Liver (tissue), 3 donors: ENCODE measurements around the gene BAZ2B.

Source experiments
- EGR1 ChIP-seq, 2 donors: IDR thresholded peaks; 2 replicates each; pipeline ENCODE4 v1.6.1; 2016 to 2018; ENCODE audit warnings: antibody characterized with exemption in 2 of 2, low read depth in 2 of 2
- JUND ChIP-seq, 2 donors: IDR thresholded peaks; 2 replicates each; pipeline ENCODE4 v1.6.1; 2016; ENCODE audit warnings: antibody characterized with exemption in 2 of 2
- RAD21 ChIP-seq, 2 donors: IDR thresholded peaks; 2 replicates each; pipeline ENCODE4 v1.6.1; 2016; ENCODE audit warnings: antibody characterized with exemption in 2 of 2, mild to moderate bottlenecking in 2 of 2
- SP1 ChIP-seq: IDR thresholded peaks from 2 replicates; pipeline ENCODE4 v1.6.1; 2018; ENCODE audit warnings: antibody characterized with exemption, mild to moderate bottlenecking
- YY1 ChIP-seq: IDR thresholded peaks from 2 replicates; pipeline ENCODE4 v1.6.1; 2016; ENCODE audit warnings: antibody characterized with exemption, mild to moderate bottlenecking
- TF ChIP-seq, protein P1 (sequence below): fragments of 150-350 bp; IDR thresholded peaks from 2 replicates; pipeline ENCODE4 v1.5.1; 2017; ENCODE audit warnings: improper control_type of control experiment, low read depth, low read length; ENCODE audit not compliant: missing input control
- TF ChIP-seq, protein P2 (sequence below): IDR thresholded peaks from 2 replicates; pipeline ENCODE4 v1.6.1; 2016; ENCODE audit warnings: antibody characterized with exemption, mild to moderate bottlenecking
- donor health status: healthy.
- donor health status: healthy.

DNA sequence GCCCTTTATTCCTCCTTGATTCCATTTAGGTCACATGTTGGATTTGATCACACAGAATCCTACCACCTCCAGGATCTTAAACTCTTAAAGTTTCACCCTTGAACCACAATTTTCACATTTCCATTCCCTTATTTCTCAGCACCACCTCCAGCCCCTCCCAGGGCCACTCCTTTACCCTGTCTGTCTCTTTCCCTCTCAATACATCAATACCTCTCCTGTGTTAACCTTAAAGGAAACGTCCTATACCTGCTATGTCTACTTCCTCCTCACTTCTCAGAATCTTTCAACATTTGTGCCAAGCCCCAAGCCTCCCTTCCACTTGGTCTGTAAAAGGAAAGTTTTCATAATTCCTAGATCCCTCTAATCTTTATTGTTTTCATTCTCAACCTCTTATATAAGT lies 158.8 kb downstream of the BAZ2B start:
- TF ChIP-seq, protein P1, sequence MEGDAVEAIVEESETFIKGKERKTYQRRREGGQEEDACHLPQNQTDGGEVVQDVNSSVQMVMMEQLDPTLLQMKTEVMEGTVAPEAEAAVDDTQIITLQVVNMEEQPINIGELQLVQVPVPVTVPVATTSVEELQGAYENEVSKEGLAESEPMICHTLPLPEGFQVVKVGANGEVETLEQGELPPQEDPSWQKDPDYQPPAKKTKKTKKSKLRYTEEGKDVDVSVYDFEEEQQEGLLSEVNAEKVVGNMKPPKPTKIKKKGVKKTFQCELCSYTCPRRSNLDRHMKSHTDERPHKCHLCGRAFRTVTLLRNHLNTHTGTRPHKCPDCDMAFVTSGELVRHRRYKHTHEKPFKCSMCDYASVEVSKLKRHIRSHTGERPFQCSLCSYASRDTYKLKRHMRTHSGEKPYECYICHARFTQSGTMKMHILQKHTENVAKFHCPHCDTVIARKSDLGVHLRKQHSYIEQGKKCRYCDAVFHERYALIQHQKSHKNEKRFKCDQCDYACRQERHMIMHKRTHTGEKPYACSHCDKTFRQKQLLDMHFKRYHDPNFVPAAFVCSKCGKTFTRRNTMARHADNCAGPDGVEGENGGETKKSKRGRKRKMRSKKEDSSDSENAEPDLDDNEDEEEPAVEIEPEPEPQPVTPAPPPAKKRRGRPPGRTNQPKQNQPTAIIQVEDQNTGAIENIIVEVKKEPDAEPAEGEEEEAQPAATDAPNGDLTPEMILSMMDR: no peak
- no peak for TF ChIP-seq SP1
- no peak for TF ChIP-seq EGR1 (IDR thresholded peaks at IDR 0.05; ENCODE audit: low read depth in 2 of 2)
- TF ChIP-seq, protein P2, sequence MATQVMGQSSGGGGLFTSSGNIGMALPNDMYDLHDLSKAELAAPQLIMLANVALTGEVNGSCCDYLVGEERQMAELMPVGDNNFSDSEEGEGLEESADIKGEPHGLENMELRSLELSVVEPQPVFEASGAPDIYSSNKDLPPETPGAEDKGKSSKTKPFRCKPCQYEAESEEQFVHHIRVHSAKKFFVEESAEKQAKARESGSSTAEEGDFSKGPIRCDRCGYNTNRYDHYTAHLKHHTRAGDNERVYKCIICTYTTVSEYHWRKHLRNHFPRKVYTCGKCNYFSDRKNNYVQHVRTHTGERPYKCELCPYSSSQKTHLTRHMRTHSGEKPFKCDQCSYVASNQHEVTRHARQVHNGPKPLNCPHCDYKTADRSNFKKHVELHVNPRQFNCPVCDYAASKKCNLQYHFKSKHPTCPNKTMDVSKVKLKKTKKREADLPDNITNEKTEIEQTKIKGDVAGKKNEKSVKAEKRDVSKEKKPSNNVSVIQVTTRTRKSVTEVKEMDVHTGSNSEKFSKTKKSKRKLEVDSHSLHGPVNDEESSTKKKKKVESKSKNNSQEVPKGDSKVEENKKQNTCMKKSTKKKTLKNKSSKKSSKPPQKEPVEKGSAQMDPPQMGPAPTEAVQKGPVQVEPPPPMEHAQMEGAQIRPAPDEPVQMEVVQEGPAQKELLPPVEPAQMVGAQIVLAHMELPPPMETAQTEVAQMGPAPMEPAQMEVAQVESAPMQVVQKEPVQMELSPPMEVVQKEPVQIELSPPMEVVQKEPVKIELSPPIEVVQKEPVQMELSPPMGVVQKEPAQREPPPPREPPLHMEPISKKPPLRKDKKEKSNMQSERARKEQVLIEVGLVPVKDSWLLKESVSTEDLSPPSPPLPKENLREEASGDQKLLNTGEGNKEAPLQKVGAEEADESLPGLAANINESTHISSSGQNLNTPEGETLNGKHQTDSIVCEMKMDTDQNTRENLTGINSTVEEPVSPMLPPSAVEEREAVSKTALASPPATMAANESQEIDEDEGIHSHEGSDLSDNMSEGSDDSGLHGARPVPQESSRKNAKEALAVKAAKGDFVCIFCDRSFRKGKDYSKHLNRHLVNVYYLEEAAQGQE: no peak
- TF ChIP-seq YY1: no peak
- no peak for TF ChIP-seq RAD21 (IDR thresholded peaks at IDR 0.05)
- no peak for TF ChIP-seq JUND (IDR thresholded peaks at IDR 0.05)
